ENCODE measurements around the gene UNC13D.
A peak's percentile ranks its signal among the peaks of the same experiment; 100 is the strongest.

Gene UNC13D

DNA sequence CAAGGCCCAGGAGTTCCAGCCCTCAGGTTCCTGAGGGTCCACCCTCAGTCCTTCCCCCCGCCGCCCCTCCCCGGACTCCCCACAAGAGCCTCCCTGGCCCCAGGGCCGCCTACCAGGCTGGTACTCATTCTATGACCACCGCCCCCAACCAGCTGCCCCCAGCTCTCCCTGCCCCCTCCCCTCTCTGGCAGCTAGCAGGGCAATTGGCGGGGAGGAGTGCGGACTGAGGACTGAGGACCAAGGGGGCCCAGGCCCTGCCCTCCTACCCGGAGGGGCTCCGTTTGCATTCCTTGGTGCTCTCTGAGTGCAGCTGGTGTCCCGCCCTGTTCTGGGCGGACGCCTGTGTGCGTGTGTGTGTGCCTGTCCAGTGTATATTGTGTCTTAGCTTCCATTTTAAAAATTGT lies 19.1 kb downstream of the UNC13D start:
- TF ChIP-seq, protein P1, sequence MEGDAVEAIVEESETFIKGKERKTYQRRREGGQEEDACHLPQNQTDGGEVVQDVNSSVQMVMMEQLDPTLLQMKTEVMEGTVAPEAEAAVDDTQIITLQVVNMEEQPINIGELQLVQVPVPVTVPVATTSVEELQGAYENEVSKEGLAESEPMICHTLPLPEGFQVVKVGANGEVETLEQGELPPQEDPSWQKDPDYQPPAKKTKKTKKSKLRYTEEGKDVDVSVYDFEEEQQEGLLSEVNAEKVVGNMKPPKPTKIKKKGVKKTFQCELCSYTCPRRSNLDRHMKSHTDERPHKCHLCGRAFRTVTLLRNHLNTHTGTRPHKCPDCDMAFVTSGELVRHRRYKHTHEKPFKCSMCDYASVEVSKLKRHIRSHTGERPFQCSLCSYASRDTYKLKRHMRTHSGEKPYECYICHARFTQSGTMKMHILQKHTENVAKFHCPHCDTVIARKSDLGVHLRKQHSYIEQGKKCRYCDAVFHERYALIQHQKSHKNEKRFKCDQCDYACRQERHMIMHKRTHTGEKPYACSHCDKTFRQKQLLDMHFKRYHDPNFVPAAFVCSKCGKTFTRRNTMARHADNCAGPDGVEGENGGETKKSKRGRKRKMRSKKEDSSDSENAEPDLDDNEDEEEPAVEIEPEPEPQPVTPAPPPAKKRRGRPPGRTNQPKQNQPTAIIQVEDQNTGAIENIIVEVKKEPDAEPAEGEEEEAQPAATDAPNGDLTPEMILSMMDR (IDR thresholded peaks at IDR 0.05; ENCODE audit: unreplicated experiment in 3 of 3), result no peak
- Mint-ChIP-seq H3K27me3 (ENCODE audit: low read depth) (no peaks in the 10 kb centered on the region), H3K4me1 (peaks cover 27% of the 10 kb centered on the region), H3K9me3 (no peaks in the 10 kb centered on the region), H3K4me3 (peak overlapping the region in 1 of 3 experiments; percentile 2), H3K36me3 (ENCODE audit: low read depth) (peaks cover 21% of the 10 kb centered on the region), H3K27ac (peak overlapping the region; percentile 46 to 90 (median 78))

DNA sequence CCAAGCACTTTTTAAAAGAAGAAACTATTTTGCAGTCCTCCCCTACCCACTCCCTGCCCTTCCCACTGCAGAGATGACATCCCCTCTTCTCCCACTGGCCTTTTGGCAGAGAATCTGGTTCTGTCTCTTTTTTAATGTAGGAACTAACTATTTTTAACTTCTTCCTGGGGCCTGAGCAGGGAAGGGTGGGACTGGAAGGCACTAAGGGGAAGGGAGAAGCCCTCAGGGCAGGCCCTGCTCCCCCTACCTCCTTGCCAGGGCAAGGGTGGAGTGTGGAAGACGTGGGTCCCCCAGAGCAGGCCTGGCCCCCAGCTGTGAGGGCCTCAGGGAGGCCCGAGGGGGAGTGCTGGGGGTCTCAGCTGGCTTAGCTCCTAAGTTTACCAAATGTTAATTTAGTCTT lies 19.5 kb downstream of the UNC13D start:
- no peaks in the 10 kb centered on the region for H3K9me3 Mint-ChIP-seq
- TF ChIP-seq, protein P1 (IDR thresholded peaks at IDR 0.05; ENCODE audit: unreplicated experiment in 3 of 3), result no peak
- peaks cover 24% of the 10 kb centered on the region for H3K36me3 Mint-ChIP-seq (ENCODE audit: low read depth)
- no peaks in the 10 kb centered on the region for H3K27me3 Mint-ChIP-seq (ENCODE audit: low read depth)
- peak overlapping the region; percentile 84 to 95 (median 90) for H3K27ac Mint-ChIP-seq
- no peak overlapping the region for H3K4me3 Mint-ChIP-seq
- H3K4me1 Mint-ChIP-seq, result peaks cover 27% of the 10 kb centered on the region

DNA sequence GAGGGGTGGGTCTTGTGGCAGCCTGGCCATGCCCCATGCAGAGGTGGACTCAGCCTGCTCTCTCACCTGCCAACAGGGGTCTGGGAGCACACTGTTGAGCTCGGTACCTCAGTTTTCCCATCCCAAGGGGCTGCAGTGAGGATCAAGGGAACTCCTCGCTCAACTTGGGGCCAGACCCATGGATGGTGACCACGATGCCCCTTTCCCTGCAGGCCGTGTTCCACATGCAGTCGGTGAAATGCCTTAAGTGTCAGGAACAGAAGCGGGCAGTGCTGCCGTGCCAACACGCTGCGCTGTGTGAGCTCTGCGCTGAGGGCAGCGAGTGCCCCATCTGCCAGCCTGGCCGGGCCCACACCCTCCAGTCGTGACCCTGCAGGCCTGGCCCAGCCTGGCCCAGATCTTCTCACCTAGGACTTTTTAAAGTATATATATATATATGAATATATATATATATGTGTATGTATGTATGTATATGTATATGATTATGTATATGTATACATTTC lies 20.1 kb downstream of the UNC13D start:
- Mint-ChIP-seq H3K4me3 (no peak overlapping the region), H3K27me3 (ENCODE audit: low read depth) (no peaks in the 10 kb centered on the region), H3K27ac (peak overlapping the region; percentile 84 to 95 (median 90)), H3K36me3 (ENCODE audit: low read depth) (peaks cover 29% of the 10 kb centered on the region), H3K4me1 (peaks cover 27% of the 10 kb centered on the region), H3K9me3 (no peaks in the 10 kb centered on the region)
- TF ChIP-seq, protein P1 (IDR thresholded peaks at IDR 0.05; ENCODE audit: unreplicated experiment in 3 of 3), result no peak

DNA sequence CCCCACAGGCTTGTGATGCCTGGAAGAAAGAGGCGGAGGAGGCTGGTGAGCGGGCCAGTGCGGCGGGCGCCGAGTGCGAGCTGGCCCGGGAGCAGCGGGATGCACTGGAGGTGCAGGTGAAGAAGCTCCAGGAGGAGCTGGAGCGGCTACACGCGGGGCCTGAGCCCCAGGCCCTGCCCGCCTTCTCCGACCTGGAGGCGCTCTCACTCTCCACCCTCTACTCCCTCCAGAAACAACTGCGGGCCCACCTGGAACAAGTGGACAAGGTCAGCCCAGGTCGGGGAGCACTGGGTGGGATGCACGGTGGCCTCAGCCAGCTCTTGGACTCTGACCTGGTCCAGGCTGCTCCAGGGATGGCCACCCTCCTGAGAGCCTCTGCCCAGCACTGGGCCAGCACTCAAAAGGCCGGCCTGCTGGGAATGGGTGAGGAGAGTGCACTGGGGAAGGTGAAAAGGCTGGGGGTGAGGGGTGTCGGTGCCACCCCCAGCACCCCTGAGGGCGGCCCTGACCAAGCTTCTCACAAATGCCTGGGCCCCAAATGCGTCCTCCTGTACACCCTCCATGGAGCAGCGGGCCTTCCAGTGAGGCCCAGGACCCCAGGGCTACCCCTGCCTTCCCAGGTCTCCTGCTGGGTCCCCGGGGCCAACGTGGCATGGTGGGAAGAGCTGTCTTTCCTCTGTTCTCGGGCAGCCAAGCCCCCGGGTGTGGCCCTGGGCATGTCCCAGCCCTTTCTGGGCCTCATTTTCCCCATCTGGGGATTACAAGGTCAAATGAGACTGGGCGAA lies 20.8 kb downstream of the UNC13D start:
- H3K9me3 Mint-ChIP-seq, result no peaks in the 10 kb centered on the region
- no peaks in the 10 kb centered on the region for H3K27me3 Mint-ChIP-seq (ENCODE audit: low read depth)

DNA sequence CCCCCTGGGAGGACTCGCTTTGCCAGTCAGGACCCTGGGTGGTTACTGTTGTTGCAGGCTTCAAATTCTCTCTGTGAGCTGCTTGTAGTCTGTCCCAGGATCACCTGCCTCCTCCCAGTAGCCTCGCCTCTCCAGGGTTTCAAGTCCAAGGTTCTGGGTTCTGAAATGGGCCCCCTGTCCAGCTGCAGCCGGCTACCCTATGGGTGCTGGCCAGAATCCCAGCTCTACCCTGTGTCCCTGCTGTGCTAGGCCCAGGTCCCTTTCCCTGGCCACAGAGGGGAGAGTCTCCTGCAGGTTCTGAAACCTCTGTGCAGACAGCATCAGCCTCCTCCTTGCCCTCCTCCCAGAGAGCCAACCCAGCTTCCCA lies 21.4 kb downstream of the UNC13D start:
- TF ChIP-seq, protein P1 (IDR thresholded peaks at IDR 0.05; ENCODE audit: unreplicated experiment in 3 of 3), result no peak
- Mint-ChIP-seq H3K27ac (no peak overlapping the region), H3K4me3 (no peak overlapping the region), H3K9me3 (no peaks in the 10 kb centered on the region), H3K27me3 (ENCODE audit: low read depth) (no peaks in the 10 kb centered on the region), H3K36me3 (ENCODE audit: low read depth) (peaks cover 39% of the 10 kb centered on the region), H3K4me1 (peaks cover 19% of the 10 kb centered on the region)

More for the DNA sequence above, 20.8 kb downstream of the UNC13D start:
- TF ChIP-seq, protein P1 (IDR thresholded peaks at IDR 0.05; ENCODE audit: unreplicated experiment in 3 of 3), result no peak
- peaks cover 35% of the 10 kb centered on the region for H3K36me3 Mint-ChIP-seq (ENCODE audit: low read depth)
- H3K4me1 Mint-ChIP-seq, result peaks cover 26% of the 10 kb centered on the region
- H3K4me3 Mint-ChIP-seq, result no peak overlapping the region
- peak overlapping the region in 1 of 3 experiments; percentile 90 for H3K27ac Mint-ChIP-seq

Data from nephron (organoid).